Middle frontal gyrus (tissue), 1 donor: ENCODE data around the gene TRHDE.
"Not testable (repeated sequence)": the region's sequence is repeated elsewhere in the genome, so short reads cannot be mapped to it uniquely, and the experiment has no call there.

Experiments
- DNase-seq: peaks from one replicate; pipeline ENCODE4 v3.0.0-alpha.2; 2015; ENCODE audit warnings: low spot score; ENCODE audit errors: extremely low spot score

Gene TRHDE

GRCh38 chr12:72511498-72511897 is 239.3 kb downstream of the TRHDE start:
- no peak for DNase-seq

- DNase-seq, result no peak
These were observed 239.7 kb downstream of the TRHDE start for GRCh38 chr12:72511906-72512305.

- not testable (repeated sequence) for DNase-seq
These were observed 248.0 kb downstream of the TRHDE start for GRCh38 chr12:72520044-72520678.

- no peak for DNase-seq
These were observed 249.2 kb downstream of the TRHDE start for GRCh38 chr12:72521326-72521725.

GRCh38 chr12:72522411-72522810 is 250.2 kb downstream of the TRHDE start:
- DNase-seq, result no peak

- no peak for DNase-seq
These were observed 251.6 kb downstream of the TRHDE start for GRCh38 chr12:72523754-72524153.

- no peak for DNase-seq
These were observed 263.2 kb downstream of the TRHDE start for GRCh38 chr12:72535212-72535990.

- no peak for DNase-seq
These were observed 268.6 kb downstream of the TRHDE start for GRCh38 chr12:72540811-72541210.

- DNase-seq, result no peak
These were observed 271.8 kb downstream of the TRHDE start for GRCh38 chr12:72543777-72544467.

GRCh38 chr12:72546106-72546505 is 273.9 kb downstream of the TRHDE start:
- DNase-seq, result no peak

- no peak for DNase-seq
These were observed 275.4 kb downstream of the TRHDE start for GRCh38 chr12:72547573-72547972.

- DNase-seq, result no peak
These were observed 277.0 kb downstream of the TRHDE start for GRCh38 chr12:72549184-72549583.

GRCh38 chr12:72560003-72560769 is 288.0 kb downstream of the TRHDE start:
- no peak for DNase-seq

GRCh38 chr12:72570601-72571000 is 298.4 kb downstream of the TRHDE start:
- DNase-seq, result no peak

- DNase-seq, result no peak
These were observed 302.0 kb downstream of the TRHDE start for GRCh38 chr12:72574138-72574537.

- no peak for DNase-seq
These were observed 306.2 kb downstream of the TRHDE start for GRCh38 chr12:72578327-72578726.

- no peak for DNase-seq
These were observed 314.3 kb downstream of the TRHDE start for GRCh38 chr12:72586456-72586855.

GRCh38 chr12:72602581-72602980 is 330.4 kb downstream of the TRHDE start:
- no peak for DNase-seq

- no peak for DNase-seq
These were observed 333.8 kb downstream of the TRHDE start for GRCh38 chr12:72605975-72606374.

- DNase-seq, result no peak
These were observed 338.2 kb downstream of the TRHDE start for GRCh38 chr12:72610342-72610741.

- DNase-seq, result no peak
These were observed 338.7 kb downstream of the TRHDE start for GRCh38 chr12:72610854-72611358.
